NCI-H748 (cell line): ENCODE measurements around the gene IL12A.

ENCODE experiments used
- DNase-seq: peaks from one replicate; lab custom pipeline; 2025; ENCODE audit not compliant: unreplicated experiment; lab: John Stamatoyannopoulos, UW

IL12A gene

GRCh38 chr3:160023476-160023875 lies 34.8 kb downstream of the IL12A start:
- DNase-seq: no peak

GRCh38 chr3:160027541-160028195 lies 39.0 kb downstream of the IL12A start:
- no peak for DNase-seq

GRCh38 chr3:160035757-160036156 lies 47.1 kb downstream of the IL12A start:
- no peak for DNase-seq

DNA sequence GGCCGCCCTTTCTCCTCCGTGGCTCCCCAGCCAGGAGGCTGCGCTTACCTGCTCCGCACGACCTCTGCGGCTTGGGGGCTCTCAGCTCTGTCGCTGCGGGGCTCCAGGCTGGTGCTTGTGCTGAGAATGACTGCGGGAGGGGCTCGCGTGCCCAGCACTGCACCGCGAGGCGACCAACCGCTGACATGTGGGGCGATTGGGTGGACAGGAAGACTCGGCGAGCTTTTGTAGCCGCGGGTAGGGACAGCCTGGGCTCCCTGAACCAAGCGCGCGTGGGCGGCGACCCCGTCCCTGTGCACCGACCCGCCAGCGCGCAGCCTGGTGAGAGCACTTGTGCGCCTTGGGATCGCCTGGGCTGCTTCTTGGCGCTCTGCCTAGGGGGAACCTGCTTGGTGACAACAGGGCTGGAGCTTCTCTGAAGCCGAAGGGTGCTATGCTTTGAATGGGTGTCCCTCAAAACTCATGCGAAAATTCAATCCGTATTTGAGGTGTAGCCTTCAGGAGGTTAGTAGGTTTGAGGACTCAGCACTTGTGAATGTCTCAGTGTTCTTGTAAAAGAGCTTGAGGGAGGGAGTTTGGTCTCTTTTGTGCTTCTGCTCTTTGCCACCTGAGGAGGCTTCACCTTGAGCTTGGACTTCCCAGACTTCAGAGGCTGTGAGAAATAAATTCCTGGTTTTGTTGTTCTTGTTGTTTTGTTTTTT lies 50.4 kb downstream of the IL12A start:
- DNase-seq: peak; percentile 12

GRCh38 chr3:160040181-160040580 lies 51.5 kb downstream of the IL12A start:
- DNase-seq: no peak

GRCh38 chr3:160041465-160041864 lies 52.8 kb downstream of the IL12A start:
- no peak for DNase-seq

DNA sequence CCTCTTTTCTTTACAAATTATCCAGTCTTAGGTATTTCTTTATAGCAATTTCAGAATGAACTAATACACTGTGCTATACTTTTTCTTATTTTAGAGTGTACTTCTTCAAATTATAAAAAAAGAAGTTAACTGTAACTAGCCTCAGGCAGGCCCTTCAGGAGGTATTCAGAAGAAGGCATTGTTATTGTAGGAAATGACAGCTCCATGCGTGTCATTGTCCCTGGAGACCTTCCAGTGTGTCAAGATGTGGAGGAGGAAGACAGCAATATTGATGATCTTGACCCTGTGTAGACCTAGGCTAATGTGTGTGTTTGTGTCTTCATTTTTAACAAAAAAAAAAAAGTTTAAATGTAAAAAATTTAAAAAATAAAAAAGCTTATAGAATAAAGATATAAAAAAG lies 55.5 kb downstream of the IL12A start:
- no peak for DNase-seq
